Measurements from ENCODE around the gene CFAP97.

- TF ChIP-seq CTCF (IDR thresholded peaks at IDR 0.05 in 4 of 5, conservative IDR thresholded peaks at IDR 0.05 in 1 of 5) (no peak), POLR2A (IDR thresholded peaks at IDR 0.05) (no peak)
Observed at GRCh38 chr4:185225940-185226339, 22.1 kb upstream of the CFAP97 start.
